Neural progenitor cell (in vitro differentiated cells): Measurements from ENCODE around the gene SPINT3. TPM values are rescaled to one million over a fixed set of nuclear protein-coding genes. Genes with fewer than 3 reads are reported as not detected.

Experiments used
- DNase-seq: peaks from one replicate; pipeline ENCODE4 v3.0.0-alpha.2; 2016; ENCODE audit warnings: low spot score
- H2AFZ ChIP-seq: fragments of 200-600 bp; sonication (generic); replicated peaks from 2 replicates; pipeline ENCODE4 v1.6.1; 2016; ENCODE audit warnings: antibody characterized with exemption
- H3F3A ChIP-seq: fragments of 200-600 bp; sonication (generic); 2 replicates; pipeline ENCODE4 v1.6.1; 2016; ENCODE audit warnings: antibody characterized with exemption, low read depth
- H3K27ac ChIP-seq: fragments of 200-600 bp; sonication (generic); 2 replicates; pipeline ENCODE4 v1.5.1; 2016; ENCODE audit warnings: mild to moderate bottlenecking
- H3K27me3 ChIP-seq: fragments of 200-600 bp; sonication (generic); 2 replicates; pipeline ENCODE4 v1.6.1; 2016; ENCODE audit warnings: mild to moderate bottlenecking, moderate library complexity
- H3K36me3 ChIP-seq: fragments of 200-600 bp; sonication (generic); 2 replicates; pipeline ENCODE4 v1.5.1; 2016
- H3K4me1 ChIP-seq: fragments of 200-600 bp; sonication (generic); 2 replicates; pipeline ENCODE4 v1.6.1; 2016; ENCODE audit warnings: mixed run types
- H3K4me2 ChIP-seq: fragments of 200-600 bp; sonication (generic); 2 replicates; pipeline ENCODE4 v1.6.1; 2016
- H3K4me3 ChIP-seq: fragments of 200-600 bp; sonication (generic); 2 replicates; pipeline ENCODE4 v1.5.1; 2016
- H3K79me2 ChIP-seq: fragments of 200-600 bp; sonication (generic); 2 replicates; pipeline ENCODE4 v1.6.1; 2016; ENCODE audit warnings: low read depth
- H3K9ac ChIP-seq: fragments of 200-600 bp; sonication (generic); 2 replicates; pipeline ENCODE4 v1.6.1; 2016
- H3K9me3 ChIP-seq: fragments of 200-600 bp; sonication (generic); 2 replicates; pipeline ENCODE4 v1.5.1; 2016; ENCODE audit warnings: low read depth
- H4K20me1 ChIP-seq: fragments of 200-600 bp; sonication (generic); 2 replicates; pipeline ENCODE4 v1.6.1; 2016; ENCODE audit warnings: low read depth
- H3K27ac Mint-ChIP-seq: 3 replicates; pipeline ENCODE4 v1.8.0; 2021; ENCODE audit warnings: mixed read lengths
- H3K27me3 Mint-ChIP-seq: 2 replicates; pipeline ENCODE4 v1.8.0; 2022; ENCODE audit warnings: low read depth, mild to moderate bottlenecking, inconsistent platforms, moderate library complexity, mixed read lengths; ENCODE audit not compliant: insufficient read depth
- H3K36me3 Mint-ChIP-seq: 3 replicates; pipeline ENCODE4 v1.8.0; 2021; ENCODE audit warnings: mixed read lengths
- H3K4me1 Mint-ChIP-seq: 3 replicates; pipeline ENCODE4 v1.8.0; 2021; ENCODE audit warnings: mixed read lengths
- H3K4me3 Mint-ChIP-seq: 3 replicates; pipeline ENCODE4 v1.8.0; 2021; ENCODE audit warnings: mild to moderate bottlenecking, moderate library complexity, mixed read lengths
- H3K9me3 Mint-ChIP-seq: 3 replicates; pipeline ENCODE4 v1.8.0; 2020; ENCODE audit warnings: mixed read lengths
- CTCF ChIP-seq: fragments of 200-600 bp; sonication (generic); IDR thresholded peaks from 2 replicates; pipeline ENCODE4 v1.5.1; 2017; ENCODE audit warnings: antibody characterized with exemption, mild to moderate bottlenecking
- EZH2 ChIP-seq: fragments of 200-600 bp; sonication (generic); IDR thresholded peaks from 2 replicates; pipeline ENCODE4 v1.6.1; 2017; ENCODE audit warnings: antibody characterized with exemption, mild to moderate bottlenecking, moderate library complexity
- EZH2phosphoT487 ChIP-seq: fragments of 200-600 bp; sonication (generic); IDR thresholded peaks from 2 replicates; pipeline ENCODE4 v1.6.1; 2017; ENCODE audit warnings: antibody characterized with exemption
- total RNA-seq: library from RNA; depleted of rRNA; stranded (reverse); fragments of >200 nt; gene quantifications from 2 replicates; pipeline ENCODE4 v1.2.3, GENCODE V29; 2015; ENCODE audit warnings: low replicate concordance

The SPINT3 gene
- total RNA-seq, 1 donor from 2014 or later, result not detected

GRCh38 chr20:45509091-45509490, 6.3 kb downstream of the SPINT3 start:
- no peak for DNase-seq
- Histone ChIP-seq H2AFZ (no peak overlapping the region), H4K20me1 (no peaks in the 10 kb centered on the region), H3K9ac (no peak overlapping the region), H3K4me2 (no peak overlapping the region), H3K36me3 (no peaks in the 10 kb centered on the region), H3F3A (no peaks in the 10 kb centered on the region), H3K4me3 (no peak overlapping the region), H3K79me2 (no peaks in the 10 kb centered on the region), H3K9me3 (no peaks in the 10 kb centered on the region), H3K4me1 (no peaks in the 10 kb centered on the region), H3K27me3 (no peaks in the 10 kb centered on the region), H3K27ac (no peak overlapping the region)
- no peaks in the 10 kb centered on the region for H3K9me3 Mint-ChIP-seq
- H3K27me3 Mint-ChIP-seq, result peaks cover 8% of the 10 kb centered on the region
- no peaks in the 10 kb centered on the region for H3K36me3 Mint-ChIP-seq
- H3K27ac Mint-ChIP-seq, result no peak overlapping the region
- H3K4me1 Mint-ChIP-seq, result no peaks in the 10 kb centered on the region
- no peak for TF ChIP-seq CTCF
- TF ChIP-seq EZH2phosphoT487, result no peak
- no peak for TF ChIP-seq EZH2
- no peak overlapping the region for H3K4me3 Mint-ChIP-seq

- no peaks in the 10 kb centered on the region for H4K20me1 ChIP-seq
- peaks cover 6% of the 10 kb centered on the region for H3K27me3 Mint-ChIP-seq
- no peak for DNase-seq
- H3K9ac ChIP-seq, result no peak overlapping the region
- no peak overlapping the region for H3K27ac Mint-ChIP-seq
- H3K9me3 Mint-ChIP-seq, result no peaks in the 10 kb centered on the region
- no peak overlapping the region for H3K4me2 ChIP-seq
- H3K36me3 ChIP-seq, result no peaks in the 10 kb centered on the region
- TF ChIP-seq EZH2phosphoT487 (no peak), EZH2 (no peak), CTCF (no peak)
- no peak overlapping the region for H2AFZ ChIP-seq
- no peaks in the 10 kb centered on the region for H3K4me1 ChIP-seq
- no peak overlapping the region for H3K27ac ChIP-seq
- H3K79me2 ChIP-seq, result no peaks in the 10 kb centered on the region
- no peak overlapping the region for H3K4me3 Mint-ChIP-seq
- no peaks in the 10 kb centered on the region for H3K4me1 Mint-ChIP-seq
- H3K36me3 Mint-ChIP-seq, result no peaks in the 10 kb centered on the region
- no peaks in the 10 kb centered on the region for H3K9me3 ChIP-seq
- H3F3A ChIP-seq, result no peaks in the 10 kb centered on the region
- no peaks in the 10 kb centered on the region for H3K27me3 ChIP-seq
- H3K4me3 ChIP-seq, result no peak overlapping the region
Measured at GRCh38 chr20:45508068-45508886, 7.1 kb downstream of the SPINT3 start.

GRCh38 chr20:45507011-45507820, 8.2 kb downstream of the SPINT3 start:
- H2AFZ ChIP-seq, result no peak overlapping the region
- H3K4me2 ChIP-seq, result no peak overlapping the region
- no peaks in the 10 kb centered on the region for H3K27me3 ChIP-seq
- H3K4me3 ChIP-seq, result no peak overlapping the region
- H3K9ac ChIP-seq, result no peak overlapping the region
- no peaks in the 10 kb centered on the region for H3K4me1 Mint-ChIP-seq
- no peaks in the 10 kb centered on the region for H3K9me3 Mint-ChIP-seq
- no peak overlapping the region for H3K27ac Mint-ChIP-seq
- no peaks in the 10 kb centered on the region for H3F3A ChIP-seq
- TF ChIP-seq EZH2 (no peak), EZH2phosphoT487 (no peak), CTCF (no peak)
- no peaks in the 10 kb centered on the region for H3K79me2 ChIP-seq
- no peaks in the 10 kb centered on the region for H3K9me3 ChIP-seq
- H3K36me3 Mint-ChIP-seq, result no peaks in the 10 kb centered on the region
- no peaks in the 10 kb centered on the region for H4K20me1 ChIP-seq
- H3K4me3 Mint-ChIP-seq, result no peak overlapping the region
- no peak for DNase-seq
- no peaks in the 10 kb centered on the region for H3K36me3 ChIP-seq
- no peaks in the 10 kb centered on the region for H3K4me1 ChIP-seq
- peaks cover 6% of the 10 kb centered on the region for H3K27me3 Mint-ChIP-seq
- no peak overlapping the region for H3K27ac ChIP-seq
